DND-41 (cell line): ENCODE measurements around the gene AQP9.

Experiments
- ATAC-seq: fragments of 200-7000 bp; cut with Tn5 transposase; 3 replicates; pipeline ENCODE4 v1.9.1; 2021; ENCODE audit warnings: low read depth; ENCODE audit not compliant: insufficient read depth
- DNase-seq: peaks from one replicate; pipeline ENCODE4 v3.0.0-alpha.2; 2020
- H2AFZ ChIP-seq: 2 replicates; pipeline ENCODE4 v1.6.0; 2012; ENCODE audit warnings: low read depth, low read length
- H3K27ac ChIP-seq: 2 replicates; pipeline ENCODE4 v1.5.1; 2012; ENCODE audit warnings: low read length, inconsistent platforms
- H3K27me3 ChIP-seq: fragments of 200-600 bp; sonication (generic); 2 replicates; pipeline ENCODE4 v1.6.0; 2012; ENCODE audit warnings: low read length, mild to moderate bottlenecking, inconsistent platforms; ENCODE audit not compliant: insufficient read depth, poor library complexity
- H3K36me3 ChIP-seq: 2 replicates; pipeline ENCODE4 v1.5.1; 2012; ENCODE audit warnings: low read length, inconsistent platforms; ENCODE audit not compliant: insufficient read depth
- H3K4me1 ChIP-seq: 2 replicates; pipeline ENCODE4 v1.5.1; 2012; ENCODE audit warnings: mild to moderate bottlenecking, low read length; ENCODE audit not compliant: insufficient read depth
- H3K4me2 ChIP-seq: 2 replicates; pipeline ENCODE4 v1.6.0; 2012; ENCODE audit warnings: mild to moderate bottlenecking, moderate library complexity, low read length, inconsistent platforms; ENCODE audit not compliant: insufficient read depth
- H3K4me3 ChIP-seq, 2 experiments: fragments of 200-600 bp in 1 of 2; shearing (Covaris generic) in 1 of 2; 2 replicates each; pipeline ENCODE4 v1.5.1; 2012 to 2016; ENCODE audit warnings: inconsistent platforms in 2 of 2, low read length in 2 of 2, mild to moderate bottlenecking in 2 of 2, low read depth in 1 of 2, moderate library complexity in 1 of 2
- H3K79me2 ChIP-seq: 2 replicates; pipeline ENCODE4 v1.6.0; 2012; ENCODE audit warnings: low read length, inconsistent platforms; ENCODE audit not compliant: insufficient read depth
- H3K9ac ChIP-seq: 2 replicates; pipeline ENCODE4 v1.6.0; 2012; ENCODE audit warnings: low read depth, mild to moderate bottlenecking, inconsistent platforms, low read length, moderate library complexity
- H3K9me3 ChIP-seq: 2 replicates; pipeline ENCODE4 v1.5.1; 2012; ENCODE audit warnings: low read length, moderate library complexity, mild to moderate bottlenecking, inconsistent platforms; ENCODE audit not compliant: insufficient read depth, severe bottlenecking
- H4K20me1 ChIP-seq: 2 replicates; pipeline ENCODE4 v1.6.0; 2012; ENCODE audit warnings: low read length; ENCODE audit not compliant: insufficient read depth
- EZH2 ChIP-seq: IDR thresholded peaks from 3 replicates; pipeline ENCODE4 v1.6.1; 2012; ENCODE audit warnings: borderline replicate concordance, low read depth, mild to moderate bottlenecking, moderate library complexity, low read length, inconsistent platforms; ENCODE audit not compliant: severe bottlenecking
- TF ChIP-seq, protein P1 (sequence below): IDR thresholded peaks from 2 replicates; pipeline ENCODE4 v1.5.1; 2012; ENCODE audit warnings: borderline replicate concordance, low read length, moderate library complexity, mild to moderate bottlenecking; ENCODE audit not compliant: poor library complexity, severe bottlenecking; ENCODE audit errors: extremely low read depth

AQP9 gene

DNA sequence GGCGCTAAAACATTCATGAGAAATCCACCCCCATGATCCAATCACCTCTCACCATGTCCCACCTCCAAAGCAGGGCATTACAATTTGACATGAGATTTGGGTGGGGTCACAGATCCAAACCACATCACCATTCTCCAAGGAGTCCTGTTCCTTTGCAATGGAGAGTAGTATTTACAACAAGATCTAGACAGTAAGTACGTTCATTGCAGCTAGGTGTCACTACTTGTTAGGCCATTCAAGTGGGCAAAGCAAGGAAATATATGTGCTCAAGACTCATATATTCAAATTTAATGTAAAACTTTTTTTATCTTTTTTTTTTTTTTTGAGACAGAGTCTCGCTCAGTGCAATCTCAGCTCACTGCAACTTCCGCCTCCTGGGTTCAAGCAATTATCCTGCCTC is 79.3 kb downstream of the AQP9 start:
- Histone ChIP-seq H3K9me3 (no peaks in the 10 kb centered on the region), H3K4me1 (no peaks in the 10 kb centered on the region), H3K9ac (no peak overlapping the region), H3K27me3 (no peaks in the 10 kb centered on the region), H4K20me1 (no peaks in the 10 kb centered on the region), H3K36me3 (no peaks in the 10 kb centered on the region), H2AFZ (no peak overlapping the region), H3K4me2 (no peak overlapping the region), H3K79me2 (no peaks in the 10 kb centered on the region), H3K4me3 (no peak overlapping the region), H3K27ac (no peak overlapping the region)
- no peak for TF ChIP-seq EZH2
- TF ChIP-seq, protein P1, sequence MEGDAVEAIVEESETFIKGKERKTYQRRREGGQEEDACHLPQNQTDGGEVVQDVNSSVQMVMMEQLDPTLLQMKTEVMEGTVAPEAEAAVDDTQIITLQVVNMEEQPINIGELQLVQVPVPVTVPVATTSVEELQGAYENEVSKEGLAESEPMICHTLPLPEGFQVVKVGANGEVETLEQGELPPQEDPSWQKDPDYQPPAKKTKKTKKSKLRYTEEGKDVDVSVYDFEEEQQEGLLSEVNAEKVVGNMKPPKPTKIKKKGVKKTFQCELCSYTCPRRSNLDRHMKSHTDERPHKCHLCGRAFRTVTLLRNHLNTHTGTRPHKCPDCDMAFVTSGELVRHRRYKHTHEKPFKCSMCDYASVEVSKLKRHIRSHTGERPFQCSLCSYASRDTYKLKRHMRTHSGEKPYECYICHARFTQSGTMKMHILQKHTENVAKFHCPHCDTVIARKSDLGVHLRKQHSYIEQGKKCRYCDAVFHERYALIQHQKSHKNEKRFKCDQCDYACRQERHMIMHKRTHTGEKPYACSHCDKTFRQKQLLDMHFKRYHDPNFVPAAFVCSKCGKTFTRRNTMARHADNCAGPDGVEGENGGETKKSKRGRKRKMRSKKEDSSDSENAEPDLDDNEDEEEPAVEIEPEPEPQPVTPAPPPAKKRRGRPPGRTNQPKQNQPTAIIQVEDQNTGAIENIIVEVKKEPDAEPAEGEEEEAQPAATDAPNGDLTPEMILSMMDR: peak; percentile 23
- DNase-seq (no peak), ATAC-seq (no peak)

DNA sequence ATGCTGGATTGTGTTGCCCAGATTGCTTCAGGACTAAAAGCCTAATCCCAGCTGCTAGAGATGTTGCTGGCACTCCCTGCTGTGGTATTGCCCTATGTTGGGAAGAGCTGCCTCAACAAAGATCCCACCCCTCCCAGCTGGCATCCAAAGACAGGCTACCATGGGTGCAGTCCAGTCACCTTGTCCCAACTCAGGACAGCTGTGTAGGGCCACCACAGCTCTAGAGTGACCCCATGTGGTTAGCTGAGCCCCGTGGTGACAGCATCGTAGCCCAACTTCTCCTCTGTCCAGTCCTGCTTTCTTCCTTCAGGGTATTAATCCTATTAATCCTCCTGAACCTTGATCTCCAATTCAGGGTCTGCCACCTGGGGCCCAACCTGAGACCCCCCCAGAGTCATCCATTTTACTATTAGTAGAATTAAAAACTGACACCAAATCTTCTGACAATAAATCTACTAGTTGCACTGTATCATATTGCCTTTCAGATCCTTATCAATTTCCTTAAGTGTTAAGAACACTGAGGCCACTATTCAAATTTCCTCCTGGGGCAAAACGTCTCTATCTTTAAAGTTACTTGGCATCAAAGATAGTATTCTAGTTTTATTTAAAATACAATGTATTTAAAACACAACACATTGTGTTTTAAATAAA is 83.5 kb downstream of the AQP9 start:
- H3K9ac ChIP-seq: no peak overlapping the region
- no peak overlapping the region for H3K4me3 ChIP-seq
- H3K79me2 ChIP-seq: no peaks in the 10 kb centered on the region
- H3K27me3 ChIP-seq: no peaks in the 10 kb centered on the region
- TF ChIP-seq, protein P1: peak; percentile 26
- TF ChIP-seq EZH2: no peak
- H3K4me1 ChIP-seq: no peaks in the 10 kb centered on the region
- H4K20me1 ChIP-seq: no peaks in the 10 kb centered on the region
- no peak overlapping the region for H3K27ac ChIP-seq
- no peak overlapping the region for H2AFZ ChIP-seq
- H3K9me3 ChIP-seq: no peaks in the 10 kb centered on the region
- H3K36me3 ChIP-seq: no peaks in the 10 kb centered on the region
- DNase-seq (no peak), ATAC-seq (no peak)
- H3K4me2 ChIP-seq: no peak overlapping the region

DNA sequence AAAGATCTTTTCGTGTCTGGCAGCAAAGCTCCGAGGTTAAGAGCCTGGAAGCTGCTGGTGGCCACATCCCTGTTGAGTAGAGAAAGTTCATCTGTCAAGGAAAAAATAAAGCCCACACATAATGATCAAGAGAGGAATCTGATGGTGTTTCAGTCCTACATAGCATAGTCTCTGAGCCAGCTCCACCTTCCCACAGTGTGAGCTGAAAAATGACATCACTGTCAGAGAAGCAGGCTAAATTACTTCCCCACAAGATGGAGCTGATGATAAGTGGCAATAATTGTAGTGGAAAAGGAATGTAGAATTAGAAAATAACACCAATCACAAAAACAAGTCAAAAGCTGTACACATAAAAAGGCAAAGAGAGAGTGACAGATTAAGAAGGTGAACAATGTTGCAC is 84.5 kb downstream of the AQP9 start:
- no peak overlapping the region for H3K4me3 ChIP-seq
- no peak overlapping the region for H3K4me2 ChIP-seq
- no peak overlapping the region for H3K9ac ChIP-seq
- H3K36me3 ChIP-seq: no peaks in the 10 kb centered on the region
- H3K4me1 ChIP-seq: no peaks in the 10 kb centered on the region
- no peak for DNase-seq
- H3K9me3 ChIP-seq: no peaks in the 10 kb centered on the region
- no peaks in the 10 kb centered on the region for H3K27me3 ChIP-seq
- H4K20me1 ChIP-seq: no peaks in the 10 kb centered on the region
- no peak for TF ChIP-seq EZH2
- TF ChIP-seq, protein P1: peak; percentile 20
- H3K27ac ChIP-seq: no peak overlapping the region
- ATAC-seq: no peak
- H2AFZ ChIP-seq: no peak overlapping the region
- no peaks in the 10 kb centered on the region for H3K79me2 ChIP-seq

DNA sequence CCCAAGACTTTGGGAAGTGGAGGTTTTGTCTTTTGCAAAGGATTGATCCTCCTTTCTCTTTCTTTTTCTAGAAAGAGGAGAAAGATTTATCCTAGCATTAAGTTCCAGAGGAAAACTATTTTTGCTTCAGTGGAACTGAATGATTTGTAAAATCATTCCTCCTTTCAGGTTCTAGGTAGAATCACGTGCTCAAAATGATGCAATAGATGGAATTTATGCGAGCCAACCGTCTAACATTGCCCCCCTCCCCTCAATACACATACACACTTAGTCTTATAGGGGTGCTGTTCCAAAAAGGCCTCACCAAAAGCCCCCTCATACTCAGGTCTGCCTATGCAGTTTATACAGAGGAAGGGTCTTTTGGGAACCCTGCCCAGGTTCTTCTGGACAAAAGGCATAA is 85.3 kb downstream of the AQP9 start:
- Histone ChIP-seq H3K4me1 (no peaks in the 10 kb centered on the region), H3K79me2 (no peaks in the 10 kb centered on the region), H3K36me3 (no peaks in the 10 kb centered on the region), H2AFZ (no peak overlapping the region), H3K9ac (no peak overlapping the region), H3K9me3 (no peaks in the 10 kb centered on the region), H3K27ac (no peak overlapping the region), H3K27me3 (no peaks in the 10 kb centered on the region), H4K20me1 (no peaks in the 10 kb centered on the region), H3K4me2 (no peak overlapping the region), H3K4me3 (no peak overlapping the region)
- no peak for ATAC-seq
- no peak for DNase-seq
- TF ChIP-seq, protein P1: no peak
- TF ChIP-seq EZH2: no peak
